VCaP (cell line): ENCODE data around the gene SDK2.

Experiments used
- H3K27ac ChIP-seq: fragments of 450-650 bp; 2 replicates; pipeline ENCODE4 v1.5.1; 2017
- CTCF ChIP-seq: fragments of 450-650 bp; conservative IDR thresholded peaks from 2 replicates; pipeline ENCODE4 v1.5.1; 2017; ENCODE audit warnings: mild to moderate bottlenecking, moderate library complexity

The SDK2 gene

GRCh38 chr17:73286863-73287296 lies 357.4 kb downstream of the SDK2 start:
- H3K27ac ChIP-seq = peak overlapping the region; percentile 74
- no peak for TF ChIP-seq CTCF

GRCh38 chr17:73285916-73286862 lies 358.1 kb downstream of the SDK2 start:
- H3K27ac ChIP-seq = peak overlapping the region; percentile 74
- TF ChIP-seq CTCF = no peak

- H3K27ac ChIP-seq = peak overlapping the region; percentile 74
- no peak for TF ChIP-seq CTCF
Observed at GRCh38 chr17:73285603-73285908, 358.7 kb downstream of the SDK2 start.

DNA sequence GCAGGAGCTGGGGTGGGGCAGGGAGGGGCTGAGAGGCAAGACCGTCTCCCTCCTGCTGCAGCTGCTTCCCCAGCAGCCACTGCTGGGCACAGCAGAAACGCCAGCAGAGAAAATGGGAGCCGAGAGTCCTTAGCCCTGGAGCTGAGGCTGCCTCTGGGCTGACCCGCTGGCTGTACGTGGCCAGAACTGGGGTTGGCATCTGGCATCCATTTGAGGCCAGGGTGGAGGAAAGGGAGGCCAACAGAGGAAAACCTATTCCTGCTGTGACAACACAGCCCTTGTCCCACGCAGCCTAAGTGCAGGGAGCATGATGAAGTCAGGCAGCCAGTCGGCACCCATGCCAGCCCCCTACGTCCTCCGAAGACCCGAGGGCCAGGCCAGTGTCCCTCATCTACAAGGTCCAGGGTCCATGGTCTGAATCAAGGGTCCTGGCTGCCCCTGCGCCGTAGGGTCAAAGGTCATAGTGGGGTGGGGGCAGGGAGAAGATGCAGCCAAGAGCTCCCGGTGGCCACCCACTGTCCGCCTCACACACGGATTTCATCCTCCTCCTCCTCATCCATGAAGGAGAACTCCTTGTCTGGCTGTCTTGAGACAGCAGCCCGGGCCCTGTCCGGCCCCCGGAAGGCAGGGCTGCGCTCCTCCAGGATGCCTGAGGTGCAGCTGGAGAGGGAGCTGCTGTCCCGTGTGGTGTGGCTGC lies 359.2 kb downstream of the SDK2 start:
- peak overlapping the region; percentile 74; the same call in 1 of the 2 replicates for H3K27ac ChIP-seq
- no peak for TF ChIP-seq CTCF
